GM12878 (cell line): ENCODE data around the gene EYA2. TPM values are rescaled to one million over a fixed set of nuclear protein-coding genes. Genes with fewer than 3 reads are reported as not detected.

Source experiments
- ATAC-seq: fragments of 200-7000 bp; cut with Tn5 transposase; 3 replicates; pipeline ENCODE4 v1.9.1; 2020; ENCODE audit warnings: mild to moderate bottlenecking, moderate library complexity
- BruUV-seq: library from RNA; stranded (reverse); fragments of 400-500 nt; replicated peaks from 2 replicates; lab custom pipeline; 2021; lab: Mats Ljungman, UMichigan
- CTCF ChIA-PET: fragments of 300-600 bp; sonication (Branson Sonifier 250); formaldehyde crosslinking; extraction: SDS; loops from one replicate; lab custom pipeline; 2021; ENCODE audit warnings: inconsistent platforms; lab: Yijun Ruan, JAX
- POLR2A ChIA-PET: fragments of 350-600 bp; formaldehyde crosslinking; extraction: SDS; loops from one replicate; lab custom pipeline; 2021; ENCODE audit warnings: inconsistent platforms; lab: Charles Lee
- RAD21 ChIA-PET: fragments of 300-600 bp; sonication (Branson Sonifier 250); formaldehyde crosslinking; loops from one replicate; lab custom pipeline; 2023; ENCODE audit warnings: antibody characterized with exemption; ENCODE audit not compliant: unreplicated experiment; lab: Charles Lee
- SMC1A ChIA-PET: fragments of 300-600 bp; sonication (Branson Sonifier 250); formaldehyde crosslinking; loops from one replicate; lab custom pipeline; 2023; ENCODE audit not compliant: unreplicated experiment, uncharacterized antibody; lab: Charles Lee
- DNase-seq: peaks from one replicate; pipeline ENCODE4 v3.0.0-alpha.2; 2011; ENCODE audit warnings: low read depth, low spot score
- FAIRE-seq: peaks from 3 replicates; lab custom pipeline; 2011; peaks lifted over from hg19 to GRCh38; lab: Jason Lieb, UNC
- H2AFZ ChIP-seq: 2 replicates; pipeline ENCODE4 v1.6.0; 2011; ENCODE audit warnings: low read depth, low read length, control low read depth; ENCODE audit not compliant: control insufficient read depth
- H3K27ac ChIP-seq: 2 replicates; pipeline ENCODE4 v1.5.1; 2011; ENCODE audit warnings: control low read depth; ENCODE audit not compliant: control insufficient read depth, insufficient read depth
- H3K27me3 ChIP-seq, 2 experiments: replicated peaks in 1 of 2; 2 replicates each; pipeline versions ENCODE4 v1.6.0 to v1.6.1; 2011; ENCODE audit warnings: low read length in 1 of 2; ENCODE audit not compliant: control insufficient read depth in 2 of 2, insufficient read depth in 2 of 2
- H3K36me3 ChIP-seq, 2 experiments: 2 replicates each; pipeline ENCODE4 v1.5.1; 2011; ENCODE audit warnings: low read length in 1 of 2; ENCODE audit not compliant: control insufficient read depth in 2 of 2, insufficient read depth in 2 of 2
- H3K4me1 ChIP-seq: 2 replicates; pipeline ENCODE4 v1.6.1; 2011; ENCODE audit warnings: mild to moderate bottlenecking, low read length, moderate library complexity, mixed read lengths; ENCODE audit not compliant: control insufficient read depth, insufficient read depth
- H3K4me2 ChIP-seq: 2 replicates; pipeline ENCODE4 v1.6.0; 2011; ENCODE audit warnings: control low read depth; ENCODE audit not compliant: control insufficient read depth, insufficient read depth
- H3K4me3 ChIP-seq: fragments of 200-600 bp; sonication (generic); 2 replicates; pipeline ENCODE4 v1.5.1; 2016
- H3K79me2 ChIP-seq: 2 replicates; pipeline ENCODE4 v1.6.0; 2011; ENCODE audit warnings: low read length; ENCODE audit not compliant: control insufficient read depth, insufficient read depth
- H3K9ac ChIP-seq: 2 replicates; pipeline ENCODE4 v1.8.0; 2011; ENCODE audit warnings: low read length, control low read depth, mixed read lengths; ENCODE audit not compliant: control insufficient read depth, insufficient read depth
- H3K9me3 ChIP-seq: replicated peaks from 3 replicates; pipeline ENCODE4 v1.5.1; 2011; ENCODE audit warnings: mild to moderate bottlenecking, low read length; ENCODE audit not compliant: control insufficient read depth, insufficient read depth
- H4K20me1 ChIP-seq: 2 replicates; pipeline ENCODE4 v1.6.0; 2011; ENCODE audit not compliant: control insufficient read depth, insufficient read depth
- FOXM1 ChIP-seq: IDR thresholded peaks from 2 replicates; pipeline ENCODE4 v1.6.1; 2012; ENCODE audit warnings: low read depth, mild to moderate bottlenecking, inconsistent platforms, low read length, moderate library complexity
- POLR2A ChIP-seq: IDR thresholded peaks from 2 replicates; pipeline ENCODE4 v1.6.1; 2011; ENCODE audit warnings: low read depth, mild to moderate bottlenecking, low read length
- RELA ChIP-seq: fragments of 450-650 bp; IDR thresholded peaks from 2 replicates; pipeline ENCODE4 v1.8.0; 2014; ENCODE audit warnings: borderline replicate concordance; ENCODE audit not compliant: partially characterized antibody
- WGBS: methylation state at CpG from one replicate; pipeline ENCODE4 v1.1.6; 2016; ENCODE audit warnings: low lambda C conversion rate; ENCODE audit not compliant: insufficient replicate concordance, insufficient coverage; ENCODE audit errors: missing lambda C conversion rate; 5-methylcytosine and 5-hydroxymethylcytosine counted together
- in situ Hi-C: fragments of 300-500 bp; cut with MboI; formaldehyde crosslinking; loops from 9 replicates; pipeline ENCODE4 v1.14.3; 2018; ENCODE audit warnings: mixed read lengths
- intact Hi-C: fragments of 100-400 bp; cut with micrococcal nuclease; formaldehyde crosslinking; loops from one replicate; pipeline ENCODE4 v1.14.2; 2022; ENCODE audit not compliant: unreplicated experiment
- polyA plus RNA-seq, 11 experiments: library from polyadenylated mRNA; depleted of rRNA in 4 of 11; unstranded in 6 of 11; stranded (reverse) in 5 of 11; fragments of >200 nt; fragmentation: Nextera tagmentation in 4 of 11; fragmentation: Illumina TruSeq in 1 of 11; extraction: Ambion mirVana in 4 of 11; extraction: Trizol in 1 of 11; gene quantifications; 1 replicate in 1 of 11; 2 replicates in 10 of 11; pipeline versions ENCODE4 v1.2.1 to v1.2.3, GENCODE V29; 2011 to 2016; ENCODE audit warnings: inconsistent platforms in 2 of 11, missing spikeins in 2 of 11, low read depth in 1 of 11
- total RNA-seq, 4 experiments: library from RNA; depleted of rRNA in 3 of 4; stranded (reverse); fragments of >200 nt in 3 of 4; fragmentation: Illumina TruSeq in 1 of 4; extraction: Trizol in 1 of 4; gene quantifications; 2 replicates each; pipeline versions ENCODE4 v1.2.1 to v1.2.3, GENCODE V29; 2013 to 2021
- TF ChIP-seq, protein P1 (sequence below): fragments of 450-650 bp; IDR thresholded peaks from 2 replicates; pipeline ENCODE4 v1.6.1; 2017; ENCODE audit warnings: mild to moderate bottlenecking, moderate library complexity
- TF ChIP-seq, protein P2 (sequence below): fragments of 450-650 bp; IDR thresholded peaks from 2 replicates; pipeline ENCODE4 v1.6.1; 2016; ENCODE audit warnings: mild to moderate bottlenecking

The EYA2 gene
- total and polyA plus RNA-seq, 10 of the 15 experiments (the other 5 are each of a cell fraction or from before 2014, with no cell fraction given): 0.20 TPM; not detected in 9

DNA sequence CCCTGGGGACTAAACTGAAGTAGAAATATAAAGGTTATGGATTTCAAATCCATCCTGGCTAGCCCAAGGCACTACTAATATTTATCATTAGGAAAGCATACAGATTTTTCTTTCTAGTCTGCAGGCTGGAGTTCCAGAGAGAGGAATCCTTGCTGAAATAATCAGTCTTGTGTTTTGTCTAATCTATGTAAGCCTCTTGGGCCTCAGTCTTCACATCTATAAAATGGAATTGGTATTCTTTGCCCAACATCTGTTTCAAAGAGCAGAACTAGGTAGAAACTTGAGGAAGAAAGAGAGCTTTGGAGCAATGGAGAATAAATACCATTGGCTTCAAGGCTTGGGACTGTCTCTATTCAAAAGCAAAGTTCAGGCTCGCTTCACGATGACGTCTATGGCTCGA, 249.8 kb downstream of the EYA2 start:
- no TSS peak for BruUV-seq
- 58% methylated on average over 4 of the region's 4 CpGs for WGBS
- POLR2A ChIA-PET: no interaction called here
- CTCF ChIA-PET: no interaction called here
- H3K9me3 ChIP-seq: no peaks in the 10 kb centered on the region
- no peak for TF ChIP-seq POLR2A
- TF ChIP-seq, protein P1, sequence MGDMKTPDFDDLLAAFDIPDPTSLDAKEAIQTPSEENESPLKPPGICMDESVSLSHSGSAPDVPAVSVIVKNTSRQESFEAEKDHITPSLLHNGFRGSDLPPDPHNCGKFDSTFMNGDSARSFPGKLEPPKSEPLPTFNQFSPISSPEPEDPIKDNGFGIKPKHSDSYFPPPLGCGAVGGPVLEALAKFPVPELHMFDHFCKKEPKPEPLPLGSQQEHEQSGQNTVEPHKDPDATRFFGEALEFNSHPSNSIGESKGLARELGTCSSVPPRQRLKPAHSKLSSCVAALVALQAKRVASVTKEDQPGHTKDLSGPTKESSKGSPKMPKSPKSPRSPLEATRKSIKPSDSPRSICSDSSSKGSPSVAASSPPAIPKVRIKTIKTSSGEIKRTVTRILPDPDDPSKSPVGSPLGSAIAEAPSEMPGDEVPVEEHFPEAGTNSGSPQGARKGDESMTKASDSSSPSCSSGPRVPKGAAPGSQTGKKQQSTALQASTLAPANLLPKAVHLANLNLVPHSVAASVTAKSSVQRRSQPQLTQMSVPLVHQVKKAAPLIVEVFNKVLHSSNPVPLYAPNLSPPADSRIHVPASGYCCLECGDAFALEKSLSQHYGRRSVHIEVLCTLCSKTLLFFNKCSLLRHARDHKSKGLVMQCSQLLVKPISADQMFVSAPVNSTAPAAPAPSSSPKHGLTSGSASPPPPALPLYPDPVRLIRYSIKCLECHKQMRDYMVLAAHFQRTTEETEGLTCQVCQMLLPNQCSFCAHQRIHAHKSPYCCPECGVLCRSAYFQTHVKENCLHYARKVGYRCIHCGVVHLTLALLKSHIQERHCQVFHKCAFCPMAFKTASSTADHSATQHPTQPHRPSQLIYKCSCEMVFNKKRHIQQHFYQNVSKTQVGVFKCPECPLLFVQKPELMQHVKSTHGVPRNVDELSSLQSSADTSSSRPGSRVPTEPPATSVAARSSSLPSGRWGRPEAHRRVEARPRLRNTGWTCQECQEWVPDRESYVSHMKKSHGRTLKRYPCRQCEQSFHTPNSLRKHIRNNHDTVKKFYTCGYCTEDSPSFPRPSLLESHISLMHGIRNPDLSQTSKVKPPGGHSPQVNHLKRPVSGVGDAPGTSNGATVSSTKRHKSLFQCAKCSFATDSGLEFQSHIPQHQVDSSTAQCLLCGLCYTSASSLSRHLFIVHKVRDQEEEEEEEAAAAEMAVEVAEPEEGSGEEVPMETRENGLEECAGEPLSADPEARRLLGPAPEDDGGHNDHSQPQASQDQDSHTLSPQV: no peak
- TF ChIP-seq FOXM1: no peak
- TF ChIP-seq RELA: no peak
- TF ChIP-seq, protein P2, sequence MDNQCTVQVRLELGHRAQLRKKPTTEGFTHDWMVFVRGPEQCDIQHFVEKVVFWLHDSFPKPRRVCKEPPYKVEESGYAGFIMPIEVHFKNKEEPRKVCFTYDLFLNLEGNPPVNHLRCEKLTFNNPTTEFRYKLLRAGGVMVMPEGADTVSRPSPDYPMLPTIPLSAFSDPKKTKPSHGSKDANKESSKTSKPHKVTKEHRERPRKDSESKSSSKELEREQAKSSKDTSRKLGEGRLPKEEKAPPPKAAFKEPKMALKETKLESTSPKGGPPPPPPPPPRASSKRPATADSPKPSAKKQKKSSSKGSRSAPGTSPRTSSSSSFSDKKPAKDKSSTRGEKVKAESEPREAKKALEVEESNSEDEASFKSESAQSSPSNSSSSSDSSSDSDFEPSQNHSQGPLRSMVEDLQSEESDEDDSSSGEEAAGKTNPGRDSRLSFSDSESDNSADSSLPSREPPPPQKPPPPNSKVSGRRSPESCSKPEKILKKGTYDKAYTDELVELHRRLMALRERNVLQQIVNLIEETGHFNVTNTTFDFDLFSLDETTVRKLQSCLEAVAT: no peak
- ATAC-seq (no peak), DNase-seq (no peak), FAIRE-seq (no peak)
- H3K27ac ChIP-seq: no peak overlapping the region
- intact Hi-C loops (loop anchor here (10.0 kb wide), 1 partner anchor 380 kb away; no protein-coding TSS in a partner anchor), in situ Hi-C loops (no loop called here)
- no peaks in the 10 kb centered on the region for H3K36me3 ChIP-seq
- no peak overlapping the region for H2AFZ ChIP-seq
- SMC1A ChIA-PET: no interaction called here
- no peaks in the 10 kb centered on the region for H4K20me1 ChIP-seq
- RAD21 ChIA-PET: no interaction called here
- no peaks in the 10 kb centered on the region for H3K79me2 ChIP-seq
- no peak overlapping the region for H3K4me2 ChIP-seq
- no peak overlapping the region for H3K4me3 ChIP-seq
- no peak overlapping the region for H3K9ac ChIP-seq
- 0 out of 4 replicates have a peak, but pooled peaks cover 0 to 2% of the 10 kb centered on the region in 2 experiments for H3K27me3 ChIP-seq
- no peaks in the 10 kb centered on the region for H3K4me1 ChIP-seq
